ENCODE data around the gene FCAMR.

FCAMR gene

GRCh38 chr1:206923009-206923960 is 47.0 kb downstream of the FCAMR start:
- Histone ChIP-seq H3K27ac (no peak overlapping the region), H3K27me3 (replicated peaks) (no peaks in the 10 kb centered on the region), H3K36me3 (replicated peaks) (no peaks in the 10 kb centered on the region), H3K4me3 (ENCODE audit: low read depth, low read length) (no peak overlapping the region)
- in situ Hi-C loops (cut with HindIII; ENCODE audit: low pct_ligation_motif_present, low sequenced_read_pairs) = no loop called here
- TF ChIP-seq CTCF (IDR thresholded peaks at IDR 0.05; ENCODE audit: low read depth, low read length, missing control alignments) = no peak
- DNase-seq = no peak

GRCh38 chr1:206922524-206922923 is 47.7 kb downstream of the FCAMR start:
- no peak overlapping the region for H3K4me3 ChIP-seq (ENCODE audit: low read depth, low read length)
- DNase-seq = no peak
- no peak for TF ChIP-seq CTCF (IDR thresholded peaks at IDR 0.05; ENCODE audit: low read depth, low read length, missing control alignments)
- in situ Hi-C loops (cut with HindIII; ENCODE audit: low pct_ligation_motif_present, low sequenced_read_pairs) = no loop called here
- peaks cover 1% of the 10 kb centered on the region for H3K27me3 ChIP-seq (replicated peaks)
- H3K36me3 ChIP-seq (replicated peaks) = no peaks in the 10 kb centered on the region
- no peak overlapping the region for H3K27ac ChIP-seq

GRCh38 chr1:206921772-206922265 is 48.4 kb downstream of the FCAMR start, which contains the start of gene FCMR:
FCMR (minus strand) TSS chr1:206921941; CDS start chr1:206921854, 87 bp downstream.
- Histone ChIP-seq H3K36me3 (replicated peaks) (no peaks in the 10 kb centered on the region), H3K27ac (no peak within 1 kb of the TSS), H3K4me3 (ENCODE audit: low read depth, low read length) (no peak within 1 kb of the TSS), H3K27me3 (replicated peaks) (peaks cover 1% of the 10 kb centered on the region)
- in situ Hi-C loops (cut with HindIII; ENCODE audit: low pct_ligation_motif_present, low sequenced_read_pairs) = no loop called here
- TF ChIP-seq CTCF (IDR thresholded peaks at IDR 0.05; ENCODE audit: low read depth, low read length, missing control alignments) = no peak
- no peak for DNase-seq

- H3K4me3 ChIP-seq (ENCODE audit: low read depth, low read length) = no peak overlapping the region
These were observed 52.2 kb downstream of the FCAMR start for GRCh38 chr1:206918076-206918475.

GRCh38 chr1:206916000-206916709 is 54.1 kb downstream of the FCAMR start:
- Histone ChIP-seq H3K36me3 (replicated peaks) (no peaks in the 10 kb centered on the region), H3K27me3 (replicated peaks) (peaks cover 11% of the 10 kb centered on the region), H3K4me3 (ENCODE audit: low read depth, low read length) (no peak overlapping the region), H3K27ac (no peak overlapping the region)
- no peak for DNase-seq
- no peak for TF ChIP-seq CTCF (IDR thresholded peaks at IDR 0.05; ENCODE audit: low read depth, low read length, missing control alignments)
- in situ Hi-C loops (cut with HindIII; ENCODE audit: low pct_ligation_motif_present, low sequenced_read_pairs) = no loop called here

More at GRCh38 chr1:206918076-206918475, 52.2 kb downstream of the FCAMR start:
- Histone ChIP-seq H3K36me3 (replicated peaks) (no peaks in the 10 kb centered on the region), H3K27me3 (replicated peaks) (peaks cover 7% of the 10 kb centered on the region), H3K27ac (no peak overlapping the region)
- in situ Hi-C loops (cut with HindIII; ENCODE audit: low pct_ligation_motif_present, low sequenced_read_pairs) = no loop called here
- TF ChIP-seq CTCF (IDR thresholded peaks at IDR 0.05; ENCODE audit: low read depth, low read length, missing control alignments) = no peak
- DNase-seq = no peak
